ENCODE data around the gene EHMT1.
A peak's percentile ranks its signal among the peaks of the same experiment; 100 is the strongest.

Gene EHMT1

GRCh38 chr9:137787786-137788505 is 169.1 kb downstream of the EHMT1 start:
- no peak for DNase-seq

- no peak for DNase-seq
Measured at GRCh38 chr9:137788561-137789294, 169.9 kb downstream of the EHMT1 start.

GRCh38 chr9:137789295-137789895 is 170.6 kb downstream of the EHMT1 start:
- DNase-seq: no peak

GRCh38 chr9:137791947-137792346 is 173.1 kb downstream of the EHMT1 start:
- DNase-seq: no peak

GRCh38 chr9:137793196-137793841 is 174.5 kb downstream of the EHMT1 start:
- no peak for DNase-seq

GRCh38 chr9:137795156-137795666 is 176.4 kb downstream of the EHMT1 start:
- no peak for DNase-seq

- no peak for DNase-seq
Measured at GRCh38 chr9:137797206-137798120, 178.7 kb downstream of the EHMT1 start.

- DNase-seq: no peak
Measured at GRCh38 chr9:137798142-137798541, 179.3 kb downstream of the EHMT1 start.

GRCh38 chr9:137798901-137799629 is 180.3 kb downstream of the EHMT1 start:
- DNase-seq: no peak

GRCh38 chr9:137799630-137799983 is 180.8 kb downstream of the EHMT1 start:
- no peak for DNase-seq

- DNase-seq: no peak
Measured at GRCh38 chr9:137800196-137801022, 181.6 kb downstream of the EHMT1 start.

- DNase-seq: no peak
Measured at GRCh38 chr9:137801023-137801319, 182.2 kb downstream of the EHMT1 start.

GRCh38 chr9:137802021-137802420 is 183.2 kb downstream of the EHMT1 start:
- DNase-seq: no peak

GRCh38 chr9:137802521-137803243 is 183.9 kb downstream of the EHMT1 start:
- DNase-seq: no peak

GRCh38 chr9:137804908-137805630 is 186.3 kb downstream of the EHMT1 start:
- peak; percentile 33 for DNase-seq

- DNase-seq: no peak
Measured at GRCh38 chr9:137807721-137808703, 189.2 kb downstream of the EHMT1 start.

- no peak for DNase-seq
Measured at GRCh38 chr9:137809040-137809576, 190.3 kb downstream of the EHMT1 start.
